K562 (cell line): ENCODE results near the gene XAGE1A.
"Not testable (repeated sequence)": the region's sequence is repeated elsewhere in the genome, so short reads cannot be mapped to it uniquely, and the experiment has no call there.

Experiments used
- ARID1B ChIP-seq: fragments of 450-650 bp; IDR thresholded peaks from 2 replicates; pipeline ENCODE4 v1.6.1; 2016; ENCODE audit warnings: antibody characterized with exemption, mild to moderate bottlenecking, inconsistent platforms
- CTCF ChIP-seq, 3 experiments: IDR thresholded peaks in 2 of 3; conservative IDR thresholded peaks in 1 of 3; 2 replicates each; pipeline ENCODE4 v1.5.1; 2011 to 2012; ENCODE audit warnings: low read length in 3 of 3, mild to moderate bottlenecking in 3 of 3, control low read depth in 2 of 3, improper control_type of control experiment in 1 of 3, inconsistent platforms in 1 of 3, low read depth in 1 of 3, mixed read lengths in 1 of 3, moderate library complexity in 1 of 3; ENCODE audit not compliant: insufficient read depth in 2 of 3
- E2F3 ChIP-seq: fragments of 250-450 bp; sonication (Bioruptor Pico); IDR thresholded peaks from 2 replicates; pipeline ENCODE4 v1.4.0; 2020; ENCODE audit warnings: mild to moderate bottlenecking
- ESRRA ChIP-seq: fragments of 450-650 bp; IDR thresholded peaks from 2 replicates; pipeline ENCODE4 v1.6.1; 2014; ENCODE audit warnings: low read depth, mild to moderate bottlenecking, moderate library complexity, borderline replicate concordance
- EZH2 ChIP-seq: IDR thresholded peaks from 2 replicates; pipeline ENCODE4 v1.6.1; 2012; ENCODE audit warnings: low read depth, mild to moderate bottlenecking, inconsistent platforms, low read length, borderline replicate concordance
- HINFP ChIP-seq: fragments of 450-650 bp; conservative IDR thresholded peaks from 2 replicates; pipeline ENCODE4 v1.6.1; 2016; ENCODE audit warnings: missing genetic modification characterization, low read depth, mild to moderate bottlenecking, control low read depth, missing compliant biosample characterization
- HNRNPLL ChIP-seq: fragments of 200-400 bp; formaldehyde crosslinking; IDR thresholded peaks from 2 replicates; pipeline ENCODE4 v1.6.1; 2017; ENCODE audit warnings: low read length, low read depth, mild to moderate bottlenecking; ENCODE audit not compliant: poor library complexity, severe bottlenecking
- ILK ChIP-seq: fragments of 450-650 bp; IDR thresholded peaks from 2 replicates; pipeline ENCODE4 v1.6.1; 2016; ENCODE audit warnings: missing genetic modification characterization, low read depth, mild to moderate bottlenecking, missing compliant biosample characterization, moderate library complexity, borderline replicate concordance
- JUND ChIP-seq, 2 experiments: IDR thresholded peaks; 2 replicates in 1 of 2; 3 replicates in 1 of 2; pipeline ENCODE4 v1.6.1; 2011; ENCODE audit warnings: borderline replicate concordance in 2 of 2, low read depth in 2 of 2, low read length in 2 of 2, improper control_type of control experiment in 1 of 2, missing biosample characterization in 1 of 2, missing genetic modification characterization in 1 of 2, missing genetic modification reagents in 1 of 2
- NFRKB ChIP-seq: fragments of 450-650 bp; IDR thresholded peaks from 2 replicates; pipeline ENCODE4 v1.6.1; 2016; ENCODE audit warnings: low read depth
- NR2C2 ChIP-seq, 2 experiments: fragments of 200-800 bp in 1 of 2; sonication (Bioruptor generic) in 1 of 2; sonication (generic) in 1 of 2; formaldehyde crosslinking in 1 of 2; IDR thresholded peaks; 2 replicates each; pipeline versions ENCODE4 v1.6.1 to v1.8.0; 2016 to 2022; ENCODE audit warnings: mild to moderate bottlenecking in 1 of 2, missing compliant biosample characterization in 1 of 2, missing genetic modification characterization in 1 of 2, missing genetic modification reagents in 1 of 2
- REST ChIP-seq, 2 experiments: fragments of 450-650 bp; formaldehyde crosslinking in 1 of 2; IDR thresholded peaks; 2 replicates each; pipeline versions ENCODE4 v1.4.0 to v1.6.1; 2014 to 2020; ENCODE audit warnings: mild to moderate bottlenecking in 2 of 2, borderline replicate concordance in 1 of 2, low read depth in 1 of 2
- SREBF2 ChIP-seq: sonication (generic); formaldehyde crosslinking; IDR thresholded peaks from 2 replicates; pipeline ENCODE4 v1.4.0; 2020; ENCODE audit warnings: mild to moderate bottlenecking, missing genetic modification reagents
- ZNF121 ChIP-seq: sonication (generic); formaldehyde crosslinking; conservative IDR thresholded peaks from 2 replicates; pipeline ENCODE4 v1.8.0; 2022; ENCODE audit warnings: missing genetic modification reagents

GRCh38 chrX:52516110-52516986 lies 20.7 kb downstream of the XAGE1A start:
- not testable (repeated sequence) for TF ChIP-seq REST (IDR thresholded peaks at IDR 0.05; ENCODE audit: borderline replicate concordance); REST (CRISPR knock-in tag; IDR thresholded peaks at IDR 0.05; ENCODE audit: low read depth); CTCF (IDR thresholded peaks at IDR 0.05 in 2 of 3, conservative IDR thresholded peaks at IDR 0.05 in 1 of 3; ENCODE audit: insufficient read depth in 2 of 3, low read depth in 1 of 3, low read length in 3 of 3); HINFP (tag); NR2C2 (CRISPR knock-in tag; IDR thresholded peaks at IDR 0.05); NR2C2 (tag; IDR thresholded peaks at IDR 0.05); EZH2; ARID1B; E2F3 (CRISPR knock-in tag); ZNF121 (CRISPR knock-in tag); NFRKB; SREBF2 (CRISPR knock-in tag); JUND (IDR thresholded peaks at IDR 0.05; ENCODE audit: borderline replicate concordance, low read depth, low read length); JUND (tag; IDR thresholded peaks at IDR 0.05; ENCODE audit: borderline replicate concordance, low read depth, low read length); ESRRA; HNRNPLL; ILK (tag)
